ENCODE measurements around the gene PER1.
"Not testable (repeated sequence)": the region's sequence is repeated elsewhere in the genome, so short reads cannot be mapped to it uniquely, and the experiment has no call there.

PER1 gene

GRCh38 chr17:8152112-8152775 is at the start of gene PER1:
PER1 (minus strand) TSS chr17:8152404; CDS start chr17:8150706, 1,698 bp downstream.
- FAIRE-seq, result peak; percentile 97

GRCh38 chr17:8192070-8192815 is 40.0 kb upstream of the PER1 start:
- peak; percentile 79 for FAIRE-seq

GRCh38 chr17:8190506-8190905 is 38.3 kb upstream of the PER1 start:
- FAIRE-seq, result no peak

- peak; percentile 96 for FAIRE-seq
Observed at GRCh38 chr17:8189711-8190477, 37.7 kb upstream of the PER1 start, which contains the start of gene BORCS6. BORCS6 (minus strand) TSS chr17:8190180; CDS start chr17:8190140, 40 bp downstream.

- FAIRE-seq, result no peak
Observed at GRCh38 chr17:8189041-8189710, 37.0 kb upstream of the PER1 start.

- no peak for FAIRE-seq
Observed at GRCh38 chr17:8188263-8188839, 36.1 kb upstream of the PER1 start.

GRCh38 chr17:8187517-8188262 is 35.5 kb upstream of the PER1 start:
- peak; percentile 99 for FAIRE-seq

GRCh38 chr17:8186787-8187516 is 34.7 kb upstream of the PER1 start:
- no peak for FAIRE-seq

GRCh38 chr17:8186446-8186786 is 34.2 kb upstream of the PER1 start:
- no peak for FAIRE-seq

GRCh38 chr17:8185582-8186445 is 33.6 kb upstream of the PER1 start:
- FAIRE-seq, result no peak

- FAIRE-seq, result no peak
Observed at GRCh38 chr17:8176998-8177731, 25.0 kb upstream of the PER1 start.

GRCh38 chr17:8176197-8176940 is 24.2 kb upstream of the PER1 start, which contains the start of gene TMEM107:
TMEM107 (minus strand) TSS chr17:8176380; CDS start chr17:8176286, 94 bp downstream.
- peak; percentile 17 for FAIRE-seq

GRCh38 chr17:8175795-8176196 is 23.6 kb upstream of the PER1 start:
- no peak for FAIRE-seq

- FAIRE-seq, result no peak
Observed at GRCh38 chr17:8173871-8174322, 21.7 kb upstream of the PER1 start.

- peak; percentile 96 for FAIRE-seq
Observed at GRCh38 chr17:8173056-8173870, 21.1 kb upstream of the PER1 start.

- FAIRE-seq, result not testable (repeated sequence)
Observed at GRCh38 chr17:8170186-8170585, 18.0 kb upstream of the PER1 start.

GRCh38 chr17:8167526-8167925 is 15.3 kb upstream of the PER1 start:
- FAIRE-seq, result no peak

- FAIRE-seq, result no peak
Observed at GRCh38 chr17:8166731-8167130, 14.5 kb upstream of the PER1 start.

All from G401.6 (cell line).